OCI-M2 (cell line): ENCODE data around the gene KCTD2.
"Not testable (repeated sequence)": the region's sequence is repeated elsewhere in the genome, so short reads cannot be mapped to it uniquely, and the experiment has no call there.

Source experiments
- DNase-seq: peaks from one replicate; lab custom pipeline; 2025; ENCODE audit not compliant: unreplicated experiment; lab: John Stamatoyannopoulos, UW

KCTD2 gene

DNA sequence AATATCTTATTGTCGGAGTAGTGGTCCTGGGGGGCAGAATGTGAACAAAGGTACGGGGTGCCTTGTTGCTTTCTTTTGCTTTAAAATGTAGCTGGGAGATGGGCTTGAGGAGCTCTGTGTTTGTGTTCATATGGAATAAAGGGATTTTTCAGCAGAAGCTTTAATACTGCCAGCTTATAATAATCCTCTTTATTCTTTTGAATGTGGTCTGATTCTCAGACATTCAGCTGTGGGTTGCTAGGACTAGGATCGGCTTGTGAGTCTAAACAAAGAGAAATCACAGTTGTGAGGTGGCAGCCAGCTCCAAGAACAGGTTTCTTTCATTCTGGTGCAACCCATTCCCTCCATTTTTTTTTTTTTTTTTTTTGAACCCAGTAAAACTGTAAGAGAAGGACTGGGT lies 27.3 kb upstream of the KCTD2 start:
- DNase-seq: no peak

DNA sequence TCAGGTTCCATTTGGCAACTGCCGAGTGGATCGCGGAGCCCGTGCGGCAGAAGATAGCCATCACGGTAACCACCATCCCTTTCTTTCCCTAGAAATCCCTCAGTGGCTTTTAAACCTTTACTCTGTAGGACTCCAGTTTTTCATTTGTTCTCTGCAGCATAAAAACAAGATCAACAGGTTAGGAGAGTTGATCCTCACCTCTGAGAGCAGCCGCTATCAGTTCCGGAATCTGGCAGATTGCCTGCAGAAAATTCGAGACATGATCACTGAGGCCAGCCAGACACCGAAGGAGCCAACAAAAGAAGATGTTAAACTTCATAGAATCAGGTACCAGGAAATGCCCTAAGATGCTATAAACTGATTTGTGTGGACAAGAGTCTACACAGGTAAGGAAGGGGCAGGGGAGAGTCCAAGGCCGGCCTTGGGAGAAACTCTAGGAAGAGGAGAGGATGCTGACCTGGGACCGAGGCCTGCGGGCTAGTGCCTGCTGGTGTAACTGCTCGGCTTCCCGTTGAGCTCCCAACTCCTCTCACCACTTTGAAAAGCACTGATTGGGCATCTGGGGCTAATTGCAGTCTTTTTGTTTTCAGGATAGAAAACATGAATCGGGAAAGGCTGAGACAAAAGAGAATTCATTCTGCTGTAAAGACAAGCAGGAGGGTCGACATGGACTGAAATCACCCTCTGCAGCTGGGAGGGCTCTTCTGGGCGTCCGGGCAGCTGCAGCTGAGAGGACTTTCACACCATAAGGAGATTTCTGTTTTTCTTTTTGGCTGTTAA lies 26.5 kb upstream of the KCTD2 start:
- no peak for DNase-seq

DNA sequence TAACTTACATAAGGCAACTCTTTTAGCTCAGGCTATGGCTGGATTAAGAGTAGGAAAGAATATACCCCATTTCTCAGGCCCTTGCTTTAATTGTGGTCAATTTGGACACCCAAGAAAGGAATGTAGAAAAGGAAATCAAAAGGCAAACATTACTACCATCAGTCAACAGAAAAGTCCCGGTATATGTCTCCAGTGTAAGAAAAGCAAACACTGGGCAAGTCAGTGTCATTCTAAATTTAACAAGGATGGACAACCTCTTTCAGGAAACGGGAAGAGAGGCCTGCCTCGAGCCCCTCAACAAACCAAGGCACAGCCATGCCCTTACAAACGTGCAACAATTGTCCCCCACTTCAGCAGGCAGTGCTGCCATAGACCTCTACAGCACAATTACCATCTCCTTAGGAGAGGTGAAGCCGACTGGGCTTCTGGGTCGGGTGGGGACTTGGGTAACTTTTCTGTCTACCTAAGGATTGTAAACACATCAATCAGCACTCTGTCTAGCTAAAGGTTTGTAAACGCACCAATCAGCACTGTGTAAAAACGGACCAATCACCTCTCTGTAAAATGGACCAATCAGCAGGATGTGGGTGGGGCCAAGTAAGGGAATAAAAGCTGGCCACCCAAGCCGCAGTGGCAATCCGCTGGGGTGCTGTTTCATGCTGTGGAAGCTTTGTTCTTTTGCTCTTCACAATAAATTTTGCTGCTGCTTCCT lies 22.2 kb upstream of the KCTD2 start:
- no peak for DNase-seq

DNA sequence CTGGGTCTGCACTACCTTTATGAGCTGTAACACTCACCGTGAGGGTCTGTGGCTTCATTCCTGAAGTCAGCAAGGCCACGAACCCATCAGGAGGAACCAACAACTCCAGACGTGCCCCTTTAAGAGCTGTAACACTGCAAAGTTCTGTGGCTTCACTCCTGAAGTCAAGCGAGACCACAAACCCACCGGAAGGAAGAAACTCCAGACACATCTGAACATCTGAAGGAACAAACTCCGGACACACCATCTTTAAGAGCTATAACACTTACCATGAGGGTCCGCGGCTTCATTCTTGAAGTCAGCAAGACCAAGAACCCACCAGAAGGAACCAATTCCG lies 21.7 kb upstream of the KCTD2 start:
- not testable (repeated sequence) for DNase-seq

GRCh38 chr17:75026650-75027049 lies 20.4 kb upstream of the KCTD2 start:
- not testable (repeated sequence) for DNase-seq

- no peak for DNase-seq
Observed at GRCh38 chr17:75030161-75030560, 16.9 kb upstream of the KCTD2 start.

DNA sequence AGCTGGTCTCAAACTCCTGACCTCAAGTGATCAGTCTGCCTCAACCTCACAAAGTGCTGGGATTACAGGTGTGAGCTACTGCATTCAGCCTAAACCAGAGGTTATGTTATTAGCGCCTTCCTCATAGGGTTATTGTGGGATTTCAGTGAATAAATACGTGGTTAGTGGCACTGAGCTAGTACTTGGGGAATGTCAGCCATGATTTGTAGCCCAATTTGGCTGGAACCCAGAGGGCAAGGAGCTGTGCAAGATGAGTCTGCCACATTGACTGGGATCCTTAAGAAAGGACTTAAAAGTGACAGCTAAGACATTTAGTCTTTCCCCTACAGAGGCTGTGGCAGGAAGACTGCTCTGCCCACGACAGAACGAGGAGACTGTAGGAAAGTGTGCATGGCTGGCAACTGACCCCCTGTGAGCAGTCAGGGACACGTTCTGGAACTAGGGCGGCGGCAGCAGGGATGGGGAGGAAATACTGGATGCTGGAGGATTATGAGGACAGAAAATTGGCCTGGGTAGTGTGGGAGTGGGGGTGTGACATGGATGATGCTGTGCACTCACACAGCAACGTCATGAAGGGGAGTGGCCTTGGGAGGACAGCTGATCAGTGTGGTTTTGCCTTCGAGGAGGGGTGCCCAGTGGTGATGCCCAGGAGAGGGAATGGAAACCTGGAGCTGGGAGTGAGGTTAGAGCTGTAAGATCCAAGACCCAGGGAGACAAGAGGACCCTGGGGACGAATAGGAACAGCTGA lies 14.9 kb upstream of the KCTD2 start:
- DNase-seq: no peak

DNA sequence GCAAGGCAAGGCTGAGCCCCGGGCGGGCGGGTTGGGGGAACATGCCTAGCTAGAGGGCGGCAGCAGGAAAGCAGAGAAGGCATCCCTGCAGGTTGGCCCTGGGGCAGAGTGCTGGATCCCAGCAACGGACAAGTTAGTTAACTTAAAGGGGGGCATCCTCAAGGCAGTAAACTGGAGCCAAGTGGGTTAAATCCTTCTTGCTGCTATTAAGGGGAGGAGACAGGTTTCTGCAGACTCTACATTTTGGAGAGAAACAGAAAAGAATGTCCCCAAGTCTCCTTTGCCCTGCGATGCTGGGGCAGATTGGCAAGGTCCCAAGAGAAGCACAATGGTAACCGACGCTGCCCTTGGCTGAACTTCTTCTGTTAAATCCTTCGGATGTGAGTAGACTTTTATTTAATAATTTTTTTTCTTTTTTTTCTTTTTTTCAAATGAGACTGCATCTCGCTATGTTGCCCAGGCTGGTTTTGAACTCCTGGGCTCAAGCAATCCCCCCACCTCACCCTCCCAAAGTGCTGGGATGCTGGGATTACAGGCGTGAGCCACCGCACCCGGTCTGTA lies 14.2 kb upstream of the KCTD2 start:
- DNase-seq: no peak

- peak; percentile 87 for DNase-seq
Observed at GRCh38 chr17:75033346-75034235, 13.4 kb upstream of the KCTD2 start.

DNA sequence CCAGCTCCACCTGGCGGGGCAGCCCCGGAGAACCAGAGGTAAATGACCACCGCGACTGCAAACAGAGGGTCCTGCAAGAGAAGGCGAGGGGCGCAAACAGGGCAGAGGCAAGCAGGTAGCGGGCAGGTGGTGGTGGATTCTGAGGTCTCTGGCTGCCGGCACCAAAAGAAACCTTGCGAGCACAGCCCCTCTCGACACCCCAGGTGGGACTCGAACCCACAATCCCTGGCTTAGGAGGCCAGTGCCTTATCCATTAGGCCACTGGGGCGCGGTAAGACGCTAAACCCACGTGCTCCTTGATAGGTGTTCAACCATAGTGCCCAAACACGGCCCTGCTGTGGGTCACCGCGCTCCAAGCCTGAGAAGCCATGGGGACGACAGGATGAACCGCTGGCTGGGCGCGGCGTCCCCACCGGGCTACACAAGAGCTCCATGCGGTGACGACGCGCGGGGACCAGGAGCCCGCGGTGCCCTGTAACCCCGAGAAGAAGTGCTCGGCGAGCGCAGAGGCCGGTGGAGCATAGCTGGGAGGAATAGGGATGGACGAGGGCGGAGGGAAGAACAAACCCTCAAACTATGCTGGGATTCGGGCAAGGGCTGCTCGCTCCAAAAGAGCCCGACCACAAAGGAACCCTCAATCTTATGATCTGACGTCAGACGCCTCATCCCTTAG lies 12.7 kb upstream of the KCTD2 start:
- peak; percentile 67 for DNase-seq

GRCh38 chr17:75036643-75037268 lies 10.3 kb upstream of the KCTD2 start:
- DNase-seq: no peak

GRCh38 chr17:75039238-75039637 lies 7.8 kb upstream of the KCTD2 start:
- no peak for DNase-seq

- DNase-seq: no peak
Observed at GRCh38 chr17:75041656-75042280, 5.3 kb upstream of the KCTD2 start.

GRCh38 chr17:75043789-75044188 lies 3.2 kb upstream of the KCTD2 start:
- not testable (repeated sequence) for DNase-seq

GRCh38 chr17:75044716-75045115 lies 2.3 kb upstream of the KCTD2 start:
- DNase-seq: no peak

- DNase-seq: not testable (repeated sequence)
Observed at GRCh38 chr17:75045946-75046406, 1.0 kb upstream of the KCTD2 start.

DNA sequence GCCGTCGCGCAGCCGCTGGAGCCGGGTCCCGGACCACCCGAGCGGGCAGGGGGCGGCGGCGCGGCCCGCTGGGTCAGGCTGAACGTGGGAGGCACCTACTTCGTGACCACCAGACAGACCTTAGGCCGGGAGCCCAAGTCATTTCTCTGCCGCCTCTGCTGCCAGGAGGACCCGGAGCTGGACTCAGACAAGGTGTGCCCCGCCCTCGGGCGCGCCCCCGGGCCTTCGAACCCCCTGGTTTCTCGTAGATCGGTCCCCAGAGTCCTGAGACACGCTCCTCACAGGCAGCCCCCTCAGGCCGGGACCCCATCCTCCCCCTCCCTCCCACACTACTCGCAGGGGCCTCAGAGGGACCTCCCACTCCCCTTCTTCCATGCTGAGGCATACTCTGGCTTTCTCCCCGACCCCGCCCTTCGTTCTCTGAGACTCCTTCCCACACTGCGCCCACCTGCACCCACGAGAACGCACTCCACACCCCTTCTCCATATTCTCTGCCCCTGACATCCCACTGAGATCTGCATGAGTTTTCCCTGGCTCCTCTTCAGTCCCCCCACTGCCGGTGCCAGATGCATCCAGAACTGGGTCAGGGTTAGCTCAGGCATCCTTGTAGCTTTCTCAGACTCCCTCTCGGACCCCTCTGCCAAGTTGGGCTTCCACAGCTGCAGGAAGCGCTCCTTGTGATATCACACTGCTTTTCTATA lies 523 bp downstream of the KCTD2 start:
- no peak for DNase-seq

DNA sequence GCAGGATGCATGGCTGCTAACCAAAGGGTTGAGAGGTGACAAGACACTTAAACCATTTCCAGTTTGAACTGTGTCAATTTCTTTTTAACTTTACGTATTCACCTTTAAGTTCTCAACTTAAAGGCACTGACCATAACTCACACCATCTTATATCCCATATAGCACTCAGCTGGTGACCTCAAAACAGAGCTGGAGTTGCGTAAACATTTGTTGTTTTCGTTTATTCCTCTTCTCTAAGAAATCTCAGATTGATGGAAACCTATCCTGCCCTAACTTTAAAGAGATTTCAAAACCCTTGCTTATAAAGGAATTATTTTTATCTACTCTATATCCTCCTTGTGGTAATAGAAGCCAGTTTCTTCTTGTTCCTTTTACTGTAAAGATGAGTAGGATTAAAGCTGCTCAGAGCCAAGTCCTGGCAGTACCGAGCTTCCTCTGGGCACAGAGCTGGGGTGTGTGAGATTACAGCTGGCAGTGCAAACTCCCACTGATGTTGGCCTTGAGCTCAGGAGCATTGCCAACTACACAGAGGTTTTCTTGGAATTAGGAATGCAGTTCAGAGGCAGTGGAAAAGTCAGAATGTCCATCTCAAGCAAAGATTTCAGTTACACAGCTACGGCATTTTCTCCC lies 1.3 kb downstream of the KCTD2 start:
- no peak for DNase-seq
